Measurements from ENCODE around the gene CANX. TPM values are rescaled to one million over a fixed set of nuclear protein-coding genes. Genes with fewer than 3 reads are reported as not detected.

Gene CANX
- polyA plus RNA-seq, 1 experiment, result 502 TPM

- CTCF ChIA-PET, result interaction anchor here (5.3 kb wide), 1 partner anchor 18 kb away, joined by 21 read pairs; the partner anchor contains the start of gene CBY3
- POLR2A ChIA-PET, result no interaction called here
- Histone ChIP-seq H3K36me3 (ENCODE audit: control insufficient read depth, insufficient read depth, low read length) (peaks cover under 1% of the 10 kb centered on the region), H3K4me3 (ENCODE audit: low read depth, low read length) (peak overlapping the region; percentile 92), H3K27me3 (ENCODE audit: control insufficient read depth, insufficient read depth, low read length) (no peaks in the 10 kb centered on the region)
- DNase-seq (ENCODE audit: low read depth), result peak; percentile 95
- no peak for TF ChIP-seq CTCF (IDR thresholded peaks at IDR 0.05; ENCODE audit: insufficient read depth, low read depth, low read length)
Observed at GRCh38 chr5:179697993-179698934, 503 bp upstream of the CANX start.

- Histone ChIP-seq H3K27me3 (ENCODE audit: control insufficient read depth, insufficient read depth, low read length) (no peaks in the 10 kb centered on the region), H3K4me3 (ENCODE audit: low read depth, low read length) (peak overlapping the region; percentile 92), H3K36me3 (ENCODE audit: control insufficient read depth, insufficient read depth, low read length) (peaks cover 1% of the 10 kb centered on the region)
- TF ChIP-seq CTCF (IDR thresholded peaks at IDR 0.05; ENCODE audit: insufficient read depth, low read depth, low read length), result no peak
- ChIA-PET CTCF (interaction anchor here (1.2 kb wide), 1 partner anchor 13 kb away, joined by 4 read pairs; no protein-coding TSS in a partner anchor), POLR2A (interaction anchor here (0.8 kb wide), 1 partner anchor 1728 kb away, joined by 4 read pairs; no protein-coding TSS in a partner anchor)
- DNase-seq (ENCODE audit: low read depth), result no peak
Observed at GRCh38 chr5:179699616-179700237, 960 bp downstream of the CANX start.

GRCh38 chr5:179700401-179700918, 1.7 kb downstream of the CANX start:
- peak overlapping the region; percentile 92 for H3K4me3 ChIP-seq (ENCODE audit: low read depth, low read length)
- no peaks in the 10 kb centered on the region for H3K27me3 ChIP-seq (ENCODE audit: control insufficient read depth, insufficient read depth, low read length)
- CTCF ChIA-PET, result interaction anchor here (1.0 to 1.2 kb wide), 2 partner anchors 13 to 62 kb away, joined by 3 to 4 read pairs; no protein-coding TSS in a partner anchor
- peaks cover 1% of the 10 kb centered on the region for H3K36me3 ChIP-seq (ENCODE audit: control insufficient read depth, insufficient read depth, low read length)
- no peak for DNase-seq (ENCODE audit: low read depth)
- no peak for TF ChIP-seq CTCF (IDR thresholded peaks at IDR 0.05; ENCODE audit: insufficient read depth, low read depth, low read length)
- POLR2A ChIA-PET, result no interaction called here

GRCh38 chr5:179716286-179716685, 17.5 kb downstream of the CANX start:
- no peak overlapping the region for H3K4me3 ChIP-seq (ENCODE audit: low read depth, low read length)
- no peak for TF ChIP-seq CTCF (IDR thresholded peaks at IDR 0.05; ENCODE audit: insufficient read depth, low read depth, low read length)
- ChIA-PET POLR2A (no interaction called here), CTCF (no interaction called here)
- peaks cover 25% of the 10 kb centered on the region for H3K36me3 ChIP-seq (ENCODE audit: control insufficient read depth, insufficient read depth, low read length)
- no peak for DNase-seq (ENCODE audit: low read depth)
- H3K27me3 ChIP-seq (ENCODE audit: control insufficient read depth, insufficient read depth, low read length), result no peaks in the 10 kb centered on the region

- Histone ChIP-seq H3K36me3 (ENCODE audit: control insufficient read depth, insufficient read depth, low read length) (peaks cover 30% of the 10 kb centered on the region), H3K27me3 (ENCODE audit: control insufficient read depth, insufficient read depth, low read length) (no peaks in the 10 kb centered on the region), H3K4me3 (ENCODE audit: low read depth, low read length) (no peak overlapping the region)
- ChIA-PET CTCF (interaction anchor here (0.9 to 1.8 kb wide), 3 partner anchors 10 to 43 kb away, joined by 3 to 5 read pairs (median 3); no protein-coding TSS in a partner anchor), POLR2A (no interaction called here)
- DNase-seq (ENCODE audit: low read depth), result no peak
- no peak for TF ChIP-seq CTCF (IDR thresholded peaks at IDR 0.05; ENCODE audit: insufficient read depth, low read depth, low read length)
Observed at GRCh38 chr5:179720222-179720621, 21.5 kb downstream of the CANX start.

All from BJ (cell line).